GM19467 (cell line): ENCODE measurements around the gene EGLN3.
"Not testable (repeated sequence)": the region's sequence is repeated elsewhere in the genome, so short reads cannot be mapped to it uniquely, and the experiment has no call there.

Source experiments
- ATAC-seq: cut with Tn5 transposase; IDR thresholded peaks from one replicate; pipeline ENCODE4 v1.9.1; 2021; ENCODE audit warnings: mild to moderate bottlenecking, moderate library complexity; ENCODE audit not compliant: unreplicated experiment

Gene EGLN3

DNA sequence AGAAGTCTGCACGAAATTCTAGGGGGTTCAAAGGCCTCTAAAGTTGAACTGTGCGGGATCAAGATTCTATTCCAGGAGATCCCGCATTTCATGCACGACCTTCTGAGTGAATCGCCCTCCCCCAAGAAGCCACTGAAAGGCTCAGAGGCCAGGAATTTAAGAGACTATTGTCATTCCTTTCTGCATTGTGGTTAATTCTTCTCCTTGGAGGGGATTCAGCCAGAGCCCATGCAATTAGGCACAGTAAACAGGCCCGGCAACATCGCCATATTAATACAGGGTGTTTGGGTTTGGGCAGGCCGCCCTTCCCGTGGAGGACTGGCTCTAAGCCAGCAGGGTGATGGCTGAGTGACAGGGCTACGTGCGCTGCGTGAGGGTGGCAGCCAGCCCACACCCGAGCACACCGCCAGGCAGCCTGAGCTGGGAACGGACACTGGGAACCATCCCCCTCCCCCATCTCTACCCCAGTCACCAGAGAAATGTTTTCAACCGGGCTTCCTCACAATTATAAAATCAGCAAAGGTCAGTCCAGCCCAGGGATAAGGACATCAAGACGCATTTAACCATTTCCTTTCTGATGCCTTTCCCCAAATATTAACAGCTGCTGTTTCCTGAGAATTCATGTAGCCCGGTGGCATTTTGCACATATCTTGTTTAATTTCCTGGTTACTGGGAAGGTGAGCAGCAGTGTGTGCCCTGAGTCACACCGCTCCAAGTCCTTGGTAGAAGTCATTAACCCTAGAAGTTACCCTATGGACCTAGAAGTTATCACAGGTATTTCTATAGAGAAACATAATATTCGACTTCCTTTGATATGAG, 12.5 kb downstream of the EGLN3 start:
- ATAC-seq = no peak

DNA sequence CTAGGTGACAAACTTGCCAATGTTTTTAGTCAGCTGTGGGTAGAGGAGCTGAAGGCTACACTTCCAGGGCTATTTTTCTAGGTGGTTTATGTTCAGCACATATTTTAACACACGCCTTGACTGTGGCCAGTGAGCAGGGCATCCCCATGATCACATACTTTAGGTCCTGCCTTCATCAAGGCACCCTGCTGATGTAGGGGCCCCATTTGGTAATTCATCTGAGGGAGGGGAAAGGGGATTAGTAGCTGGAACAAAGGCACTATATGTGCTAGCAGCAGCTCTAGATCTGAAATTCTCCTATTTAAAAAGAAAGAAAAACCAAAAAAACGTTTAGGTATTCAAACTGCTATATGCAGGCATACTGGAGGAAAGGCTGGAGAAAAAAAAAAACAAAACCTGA, 14.5 kb downstream of the EGLN3 start:
- no peak for ATAC-seq

DNA sequence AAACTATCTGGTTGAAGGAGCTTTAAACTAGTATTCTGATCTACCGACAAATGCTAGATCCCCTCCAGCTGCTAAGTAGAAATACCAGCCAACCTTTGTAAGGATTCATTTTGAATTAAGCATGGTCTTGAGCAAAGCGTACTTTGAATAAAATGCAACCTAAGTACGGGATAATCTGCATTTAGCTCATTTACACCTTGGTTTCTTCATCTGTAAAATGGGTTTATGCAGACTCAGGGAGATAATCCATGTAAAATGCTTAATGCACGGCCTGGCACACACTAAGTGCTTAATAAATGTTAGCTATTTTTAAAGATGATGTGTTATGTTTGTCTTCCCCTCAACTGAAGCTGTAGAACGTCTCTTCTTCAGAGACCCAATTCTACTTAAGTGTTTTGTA, 15.9 kb downstream of the EGLN3 start:
- no peak for ATAC-seq

DNA sequence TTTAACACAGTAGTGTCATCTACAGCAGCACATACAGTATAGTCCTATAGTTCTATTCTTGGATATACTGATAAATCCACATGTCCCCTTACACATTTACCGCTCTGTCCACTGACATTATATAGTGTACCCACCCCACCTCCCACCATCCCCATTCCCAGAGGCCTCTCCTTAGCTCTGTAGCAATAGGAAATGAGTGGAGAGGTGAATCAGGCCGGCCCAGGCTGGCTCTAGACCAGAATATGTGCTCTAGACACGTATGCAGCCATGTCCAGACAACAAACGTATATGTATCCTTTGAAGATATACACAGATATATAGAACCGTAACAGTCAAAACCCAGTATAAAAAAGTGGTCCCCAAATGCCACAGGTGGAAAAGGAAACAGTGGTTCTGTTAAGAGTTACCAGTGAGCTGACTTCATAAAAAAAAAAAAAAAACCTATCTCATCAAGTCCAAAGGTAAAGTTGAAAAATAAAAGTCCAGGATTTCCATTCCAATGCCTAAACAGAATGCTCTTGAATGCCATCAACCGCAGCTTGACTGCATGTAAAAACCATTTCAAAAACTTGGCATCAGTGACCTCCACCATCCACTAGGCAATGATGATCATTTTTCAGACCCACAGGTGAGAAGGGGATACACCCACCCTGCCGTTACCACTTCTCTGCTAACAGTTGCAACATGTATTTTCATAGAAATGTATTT, 16.7 kb downstream of the EGLN3 start:
- no peak for ATAC-seq

DNA sequence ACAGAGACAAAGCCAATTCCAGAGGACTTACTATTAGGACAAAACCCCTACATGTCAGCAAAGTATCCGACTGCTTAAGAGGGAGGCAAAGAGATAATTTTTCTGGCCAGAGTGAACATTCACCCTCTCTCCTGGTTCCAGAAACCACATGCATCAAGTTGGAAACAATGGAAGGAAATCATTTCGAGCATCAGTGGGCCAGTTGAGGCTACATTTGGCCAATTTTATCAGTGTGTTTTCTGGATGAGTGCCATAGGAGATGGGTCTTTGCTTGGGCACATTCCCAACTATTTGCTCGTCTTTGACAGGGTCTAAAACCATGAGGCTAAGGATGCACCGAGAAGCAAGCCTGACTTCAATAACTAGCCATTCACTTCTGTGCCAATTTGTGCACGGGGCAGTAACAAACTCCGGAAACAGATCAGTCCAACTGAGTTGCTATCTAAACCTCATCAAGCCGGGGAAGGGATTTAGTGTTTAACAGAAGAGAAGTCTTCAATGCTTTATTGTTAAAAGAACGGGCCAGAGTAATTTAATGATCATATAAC, 17.4 kb downstream of the EGLN3 start:
- no peak for ATAC-seq

- ATAC-seq = no peak
Measured at GRCh38 chr14:33932576-33933345, 18.1 kb downstream of the EGLN3 start.

DNA sequence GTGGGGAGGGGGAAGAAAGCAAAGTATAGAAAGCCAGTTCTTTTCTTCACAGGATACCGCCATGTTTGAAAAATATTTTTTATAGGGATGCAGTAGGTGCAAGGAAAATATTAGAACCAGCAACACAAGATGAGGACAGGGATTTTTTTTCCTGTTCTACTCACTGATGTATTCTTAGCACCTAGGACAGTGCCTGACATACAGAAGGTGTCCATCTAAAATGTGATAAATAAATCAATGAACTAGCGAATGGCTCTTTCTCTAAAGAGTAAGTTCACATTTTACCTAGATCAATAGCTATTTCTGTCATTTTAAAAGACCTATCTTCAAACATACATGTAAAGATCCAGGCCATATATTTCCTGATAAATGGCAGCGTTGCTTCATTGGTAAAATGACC, 18.8 kb downstream of the EGLN3 start:
- no peak for ATAC-seq

- ATAC-seq = no peak
Measured at GRCh38 chr14:33931461-33931860, 19.4 kb downstream of the EGLN3 start.

DNA sequence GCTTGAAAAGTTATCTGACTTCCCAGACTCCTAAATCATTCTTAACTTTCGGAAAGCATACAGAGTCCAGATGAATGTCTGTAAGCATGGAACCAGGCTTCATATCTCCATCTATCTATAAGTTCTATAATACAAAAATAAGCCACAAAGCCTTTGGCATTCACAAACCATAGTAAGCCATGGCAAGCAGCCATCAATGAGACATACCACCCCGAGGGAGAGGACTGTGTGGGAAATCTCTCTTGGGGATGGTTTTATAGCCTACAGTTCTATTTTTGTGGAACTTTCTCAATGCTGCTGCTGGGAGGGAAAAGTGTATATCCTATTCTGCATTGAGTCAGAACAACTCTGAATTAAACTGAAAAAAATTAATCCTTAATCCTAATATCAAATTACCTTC, 20.4 kb downstream of the EGLN3 start:
- ATAC-seq = no peak

DNA sequence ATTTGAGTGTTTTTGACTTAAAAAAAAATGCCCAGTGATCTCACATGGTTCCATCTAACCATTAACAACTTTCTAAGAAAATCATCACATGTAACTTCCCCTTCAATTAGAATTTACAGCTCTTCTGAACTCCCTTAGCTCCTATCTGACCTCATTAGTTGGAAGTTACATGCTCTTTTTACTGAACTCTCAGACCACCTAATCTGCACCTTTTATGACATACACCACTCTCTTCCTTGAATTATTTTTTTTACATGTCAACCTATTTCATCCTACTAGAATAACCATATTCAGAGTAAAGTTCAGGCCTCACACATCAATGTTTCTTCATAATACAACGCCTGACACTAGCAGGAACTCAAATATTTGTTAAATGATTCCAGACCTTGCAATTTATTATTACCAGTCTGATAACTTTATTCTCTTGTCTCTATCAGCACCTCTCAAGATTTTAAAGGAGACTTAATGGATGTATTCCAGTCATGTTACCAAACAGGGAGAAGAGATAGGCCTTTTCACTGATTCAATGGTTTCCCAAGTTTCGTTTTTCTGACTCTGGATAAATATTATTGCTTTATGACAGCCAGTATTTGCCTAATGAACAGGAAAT, 21.0 kb downstream of the EGLN3 start:
- ATAC-seq = no peak

- ATAC-seq = no peak
Measured at GRCh38 chr14:33928895-33929294, 22.0 kb downstream of the EGLN3 start.

- no peak for ATAC-seq
Measured at GRCh38 chr14:33927944-33928343, 22.9 kb downstream of the EGLN3 start.

GRCh38 chr14:33926967-33927366, 23.9 kb downstream of the EGLN3 start:
- not testable (repeated sequence) for ATAC-seq

DNA sequence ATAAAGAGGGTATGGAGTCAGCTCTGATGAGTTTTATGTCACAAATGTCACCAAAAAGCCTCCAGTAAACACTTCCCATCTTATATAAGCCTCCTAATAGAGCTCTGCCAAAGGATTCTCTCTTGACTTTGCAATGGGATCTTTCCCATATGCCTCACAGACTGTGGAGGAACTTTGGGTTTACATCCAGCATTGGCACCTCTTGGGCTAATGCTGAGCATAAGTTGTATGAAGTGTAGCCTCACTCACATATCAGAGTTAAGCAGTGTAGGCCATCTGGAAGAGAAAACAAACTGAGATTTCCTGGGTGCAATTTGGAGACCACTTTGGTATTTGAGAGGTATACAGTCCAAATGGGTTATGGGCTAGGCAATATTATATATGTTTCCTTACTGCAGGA, 24.9 kb downstream of the EGLN3 start:
- no peak for ATAC-seq

- no peak for ATAC-seq
Measured at GRCh38 chr14:33925235-33925634, 25.6 kb downstream of the EGLN3 start.

GRCh38 chr14:33924566-33925100, 26.2 kb downstream of the EGLN3 start:
- ATAC-seq = no peak

DNA sequence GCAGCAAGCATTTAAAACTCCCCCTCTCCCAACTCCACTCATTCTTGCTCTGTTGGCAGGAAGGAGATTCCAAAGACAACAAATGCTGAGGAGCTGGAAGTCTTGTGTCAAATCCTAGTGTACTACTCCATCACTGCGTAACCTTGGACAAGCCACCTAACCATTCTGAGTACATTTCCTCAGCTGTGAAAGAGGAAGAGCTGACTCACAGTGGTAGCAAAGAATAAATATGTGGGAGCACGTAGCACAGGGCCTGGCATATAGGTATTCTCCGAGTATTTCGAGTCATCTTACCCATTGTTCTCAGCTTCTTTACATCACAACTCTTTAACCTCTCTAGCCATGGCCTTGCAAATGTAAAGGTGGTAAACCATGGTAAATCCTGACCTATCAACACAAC, 28.7 kb downstream of the EGLN3 start:
- no peak for ATAC-seq

GRCh38 chr14:33918256-33918655, 32.6 kb downstream of the EGLN3 start:
- ATAC-seq = no peak

DNA sequence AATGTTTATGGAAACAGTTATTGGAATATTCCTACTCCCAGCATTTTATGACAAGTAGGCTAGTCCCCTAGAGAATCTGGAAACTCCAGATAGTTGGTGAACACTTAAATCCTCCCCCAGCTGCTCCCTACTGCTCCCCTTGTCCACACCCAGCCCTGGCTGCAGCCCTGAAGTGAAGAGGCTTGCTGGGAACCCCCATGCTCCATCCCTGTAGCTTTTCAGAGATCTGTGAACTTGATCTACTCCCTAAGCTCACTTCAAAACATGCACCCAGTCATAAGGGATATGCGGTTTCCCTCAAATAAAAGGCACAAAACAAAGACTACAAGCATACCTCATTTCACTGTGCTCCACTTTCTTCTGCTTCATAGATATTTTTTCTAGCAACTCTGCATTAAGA, 33.2 kb downstream of the EGLN3 start:
- no peak for ATAC-seq

DNA sequence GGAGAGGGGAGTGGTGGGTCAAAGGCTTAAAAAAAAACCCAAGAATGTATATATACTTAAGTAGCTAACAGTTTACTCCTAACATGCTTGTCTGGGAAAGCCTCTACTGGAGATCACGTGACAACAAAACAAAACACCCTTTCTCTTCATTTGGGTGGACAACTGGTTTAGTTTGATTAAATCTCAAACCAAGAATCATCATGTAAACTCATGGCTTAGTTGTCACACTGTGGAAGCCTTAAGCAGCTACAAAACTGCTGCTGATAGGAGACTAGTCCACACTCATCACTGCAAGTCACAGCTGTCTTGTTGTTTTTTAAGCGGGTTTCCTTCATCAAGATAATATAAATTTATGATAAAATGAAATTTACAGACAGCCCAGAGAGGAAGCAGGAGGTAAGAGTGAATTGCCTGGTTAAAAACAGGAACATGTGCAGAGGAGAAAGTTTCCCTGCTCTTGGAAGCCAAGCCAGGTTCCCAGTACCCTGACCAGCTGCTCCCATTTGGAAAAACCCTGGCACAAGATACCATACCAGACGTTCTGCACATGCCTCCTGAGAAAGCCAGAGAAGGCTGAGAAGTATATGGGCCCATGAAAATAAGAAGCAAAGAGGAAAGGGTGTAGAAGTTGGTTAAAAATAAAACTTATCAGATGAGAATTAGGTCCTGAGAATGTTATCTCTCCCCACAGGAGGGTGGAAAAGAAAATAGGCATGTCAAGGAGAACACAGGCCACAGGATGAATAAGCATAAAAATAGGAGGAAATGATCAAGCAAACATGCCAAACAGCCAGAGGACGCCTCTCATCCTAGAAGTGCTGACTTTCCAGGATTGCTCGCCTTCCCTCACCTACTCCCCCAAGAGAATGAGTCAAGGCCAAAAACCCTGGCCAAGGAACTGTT, 34.0 kb downstream of the EGLN3 start:
- no peak for ATAC-seq
